Measurements from ENCODE around the gene NAV3.

DNA sequence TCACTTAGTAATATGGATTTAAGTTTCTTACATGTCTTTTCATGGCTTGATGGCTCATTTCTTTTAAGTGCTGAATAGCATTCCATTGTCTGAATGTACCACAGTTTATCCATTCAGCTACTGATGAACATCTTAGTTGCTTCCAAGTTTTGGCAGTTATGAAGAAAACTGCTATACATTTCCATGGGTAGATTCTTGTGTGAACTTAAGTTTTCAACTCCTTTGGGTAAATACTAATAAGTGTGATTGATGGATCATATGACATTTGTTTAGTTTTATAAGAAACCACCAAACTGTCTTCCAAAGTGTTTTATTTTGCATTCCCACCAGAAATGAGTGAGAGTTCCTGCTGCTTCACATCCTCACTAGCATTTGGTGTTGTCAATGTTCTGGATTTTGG lies 119.2 kb downstream of the NAV3 start:
- TF ChIP-seq, protein P1, sequence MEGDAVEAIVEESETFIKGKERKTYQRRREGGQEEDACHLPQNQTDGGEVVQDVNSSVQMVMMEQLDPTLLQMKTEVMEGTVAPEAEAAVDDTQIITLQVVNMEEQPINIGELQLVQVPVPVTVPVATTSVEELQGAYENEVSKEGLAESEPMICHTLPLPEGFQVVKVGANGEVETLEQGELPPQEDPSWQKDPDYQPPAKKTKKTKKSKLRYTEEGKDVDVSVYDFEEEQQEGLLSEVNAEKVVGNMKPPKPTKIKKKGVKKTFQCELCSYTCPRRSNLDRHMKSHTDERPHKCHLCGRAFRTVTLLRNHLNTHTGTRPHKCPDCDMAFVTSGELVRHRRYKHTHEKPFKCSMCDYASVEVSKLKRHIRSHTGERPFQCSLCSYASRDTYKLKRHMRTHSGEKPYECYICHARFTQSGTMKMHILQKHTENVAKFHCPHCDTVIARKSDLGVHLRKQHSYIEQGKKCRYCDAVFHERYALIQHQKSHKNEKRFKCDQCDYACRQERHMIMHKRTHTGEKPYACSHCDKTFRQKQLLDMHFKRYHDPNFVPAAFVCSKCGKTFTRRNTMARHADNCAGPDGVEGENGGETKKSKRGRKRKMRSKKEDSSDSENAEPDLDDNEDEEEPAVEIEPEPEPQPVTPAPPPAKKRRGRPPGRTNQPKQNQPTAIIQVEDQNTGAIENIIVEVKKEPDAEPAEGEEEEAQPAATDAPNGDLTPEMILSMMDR (IDR thresholded peaks at IDR 0.05) = no peak
- TF ChIP-seq EZH2 (IDR thresholded peaks at IDR 0.05; ENCODE audit: borderline replicate concordance, insufficient read depth, low read depth, low read length, poor library complexity, severe bottlenecking) = no peak
